Fibroblast of lung (primary cell): ENCODE data around the gene ITFG1. TPM values are rescaled to one million over a fixed set of nuclear protein-coding genes. Genes with fewer than 3 reads are reported as not detected.
"Not testable (repeated sequence)": the region's sequence is repeated elsewhere in the genome, so short reads cannot be mapped to it uniquely, and the experiment has no call there.

ENCODE experiments used
- DNase-seq, 2 donors: peaks; one replicate each; pipeline versions ENCODE4 v3.0.0 to v3.0.0-alpha.2; 2010; ENCODE audit warnings: low read depth in 2 of 2
- H2AFZ ChIP-seq: 2 replicates; pipeline ENCODE4 v1.5.1; 2012; ENCODE audit warnings: low read length, control low read depth, inconsistent platforms
- H3K27ac ChIP-seq: 2 replicates; pipeline ENCODE4 v1.5.1; 2011; ENCODE audit warnings: low read length, control low read depth; ENCODE audit not compliant: insufficient read depth
- H3K27me3 ChIP-seq: 2 replicates; pipeline ENCODE4 v1.5.1; 2011; ENCODE audit warnings: mild to moderate bottlenecking, low read length; ENCODE audit not compliant: control insufficient read depth, insufficient read depth
- H3K36me3 ChIP-seq: 2 replicates; pipeline ENCODE4 v1.5.1; 2011; ENCODE audit warnings: low read length; ENCODE audit not compliant: control insufficient read depth, insufficient read depth
- H3K4me1 ChIP-seq: 2 replicates; pipeline ENCODE4 v1.5.1; 2011; ENCODE audit warnings: low read length; ENCODE audit not compliant: control insufficient read depth, insufficient read depth; ENCODE audit errors: extremely low read depth
- H3K4me2 ChIP-seq: 2 replicates; pipeline ENCODE4 v1.5.1; 2011; ENCODE audit warnings: low read length, control low read depth; ENCODE audit not compliant: insufficient read depth; ENCODE audit errors: extremely low read depth
- H3K4me3 ChIP-seq, 4 experiments: fragments of 200-600 bp in 1 of 4; sonication (generic) in 1 of 4; replicated peaks in 1 of 4; 2 replicates each; pipeline ENCODE4 v1.5.1; 2011 to 2016; ENCODE audit warnings: low read length in 4 of 4, low read depth in 3 of 4, mild to moderate bottlenecking in 3 of 4, control low read depth in 2 of 4, inconsistent platforms in 1 of 4, mixed read lengths in 1 of 4; ENCODE audit not compliant: insufficient read depth in 1 of 4; ENCODE audit errors: control extremely low read depth in 1 of 4
- H3K79me2 ChIP-seq: 2 replicates; pipeline ENCODE4 v1.5.1; 2012; ENCODE audit warnings: mild to moderate bottlenecking, low read length, inconsistent platforms; ENCODE audit not compliant: control insufficient read depth, insufficient read depth
- H3K9ac ChIP-seq: 2 replicates; pipeline ENCODE4 v1.5.1; 2011; ENCODE audit warnings: mild to moderate bottlenecking, low read length, control low read depth; ENCODE audit not compliant: insufficient read depth
- H3K9me3 ChIP-seq: 2 replicates; pipeline ENCODE4 v1.5.1; 2012; ENCODE audit warnings: low read depth, low read length; ENCODE audit not compliant: control insufficient read depth, insufficient read depth
- H4K20me1 ChIP-seq: 2 replicates; pipeline ENCODE4 v1.5.1; 2011; ENCODE audit warnings: low read length; ENCODE audit not compliant: control insufficient read depth, insufficient read depth; ENCODE audit errors: extremely low read depth
- EZH2 ChIP-seq: IDR thresholded peaks from 2 replicates; pipeline ENCODE4 v1.5.1; 2012; ENCODE audit warnings: low read length, control low read depth, mild to moderate bottlenecking; ENCODE audit errors: missing control alignments
- polyA plus RNA-seq, 2 donors: library from polyadenylated mRNA; depleted of rRNA in 1 of 2; stranded (reverse) in 1 of 2; unstranded in 1 of 2; fragments of >200 nt; gene quantifications; 2 replicates each; pipeline ENCODE4 v1.2.1, GENCODE V29; 2011 to 2012; ENCODE audit warnings: missing spikeins in 1 of 2
- total RNA-seq: library from RNA; depleted of rRNA; stranded (reverse); fragments of >200 nt; gene quantifications from 2 replicates; pipeline ENCODE4 v1.2.1, GENCODE V29; 2014
- TF ChIP-seq, protein P1 (sequence below), 2 donors: IDR thresholded peaks in 1 of 2; conservative IDR thresholded peaks in 1 of 2; 1 replicate in 1 of 2; 2 replicates in 1 of 2; pipeline ENCODE4 v1.5.1; 2011 to 2012; ENCODE audit warnings: low read length in 2 of 2, control low read depth in 1 of 2, inconsistent platforms in 1 of 2, low read depth in 1 of 2, mild to moderate bottlenecking in 1 of 2

The ITFG1 gene
- total and polyA plus RNA-seq, 2 donors (not counting 1 experiment from before 2014, with no cell fraction given), result 96.1 to 111 TPM

DNA sequence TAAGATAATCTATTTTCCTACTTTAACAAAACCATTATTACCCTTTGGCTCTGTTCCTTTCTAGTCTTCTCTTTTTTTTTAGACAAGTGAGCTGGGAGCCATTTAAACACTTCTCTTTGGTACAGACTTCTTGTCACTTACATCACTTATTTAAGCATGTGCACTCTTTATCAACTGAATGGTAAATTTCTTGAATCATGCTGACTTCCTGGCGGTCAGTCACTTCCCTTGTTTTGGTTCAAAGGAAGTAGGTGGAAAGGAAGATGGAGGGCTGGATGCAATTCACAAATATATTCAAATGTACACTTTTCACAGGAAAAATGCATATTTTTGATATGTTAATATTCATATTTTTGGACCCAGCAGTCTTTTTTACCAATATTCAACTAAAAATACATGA is 97.1 kb downstream of the ITFG1 start:
- no peak for DNase-seq
- no peaks in the 10 kb centered on the region for H3K9me3 ChIP-seq
- no peak overlapping the region for H3K4me3 ChIP-seq
- peaks cover 1% of the 10 kb centered on the region for H3K4me1 ChIP-seq
- H3K36me3 ChIP-seq, result no peaks in the 10 kb centered on the region
- H3K4me2 ChIP-seq, result no peak overlapping the region
- no peak overlapping the region for H3K27ac ChIP-seq
- H4K20me1 ChIP-seq, result no peaks in the 10 kb centered on the region
- H3K27me3 ChIP-seq, result no peaks in the 10 kb centered on the region
- no peak for TF ChIP-seq EZH2
- TF ChIP-seq, protein P1, sequence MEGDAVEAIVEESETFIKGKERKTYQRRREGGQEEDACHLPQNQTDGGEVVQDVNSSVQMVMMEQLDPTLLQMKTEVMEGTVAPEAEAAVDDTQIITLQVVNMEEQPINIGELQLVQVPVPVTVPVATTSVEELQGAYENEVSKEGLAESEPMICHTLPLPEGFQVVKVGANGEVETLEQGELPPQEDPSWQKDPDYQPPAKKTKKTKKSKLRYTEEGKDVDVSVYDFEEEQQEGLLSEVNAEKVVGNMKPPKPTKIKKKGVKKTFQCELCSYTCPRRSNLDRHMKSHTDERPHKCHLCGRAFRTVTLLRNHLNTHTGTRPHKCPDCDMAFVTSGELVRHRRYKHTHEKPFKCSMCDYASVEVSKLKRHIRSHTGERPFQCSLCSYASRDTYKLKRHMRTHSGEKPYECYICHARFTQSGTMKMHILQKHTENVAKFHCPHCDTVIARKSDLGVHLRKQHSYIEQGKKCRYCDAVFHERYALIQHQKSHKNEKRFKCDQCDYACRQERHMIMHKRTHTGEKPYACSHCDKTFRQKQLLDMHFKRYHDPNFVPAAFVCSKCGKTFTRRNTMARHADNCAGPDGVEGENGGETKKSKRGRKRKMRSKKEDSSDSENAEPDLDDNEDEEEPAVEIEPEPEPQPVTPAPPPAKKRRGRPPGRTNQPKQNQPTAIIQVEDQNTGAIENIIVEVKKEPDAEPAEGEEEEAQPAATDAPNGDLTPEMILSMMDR (conservative IDR thresholded peaks at IDR 0.05 in 1 of 2, IDR thresholded peaks at IDR 0.05 in 1 of 2; ENCODE audit: low read depth in 1 of 2, low read length in 2 of 2), result no peak
- H2AFZ ChIP-seq, result no peak overlapping the region
- H3K79me2 ChIP-seq, result no peaks in the 10 kb centered on the region
- H3K9ac ChIP-seq, result no peak overlapping the region

DNA sequence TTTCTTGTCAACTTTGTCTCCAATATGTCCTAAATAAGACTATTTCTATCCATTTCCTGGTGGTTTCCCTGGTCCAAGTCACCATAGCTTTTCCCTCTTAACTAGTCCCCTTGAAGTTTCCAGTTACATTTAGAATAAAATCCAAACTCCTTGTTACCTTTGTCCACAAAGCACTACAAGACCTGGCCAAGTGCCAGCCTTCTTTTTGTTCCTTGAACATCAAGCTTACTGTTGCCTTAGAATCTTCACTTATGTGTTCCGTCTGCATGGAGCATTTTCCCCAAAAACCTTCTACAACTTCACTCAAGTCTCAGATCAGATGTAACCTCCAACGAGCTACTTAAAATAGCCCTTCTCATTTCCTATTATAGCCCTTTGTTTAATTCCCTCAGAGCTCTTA is 101.4 kb downstream of the ITFG1 start:
- no peak overlapping the region for H3K27ac ChIP-seq
- no peak overlapping the region for H3K4me3 ChIP-seq
- no peak overlapping the region for H3K4me2 ChIP-seq
- peak in 1 of 2 donors; percentile 4 for DNase-seq
- H3K9ac ChIP-seq, result no peak overlapping the region
- no peaks in the 10 kb centered on the region for H3K27me3 ChIP-seq
- H3K4me1 ChIP-seq, result peaks cover 2% of the 10 kb centered on the region
- H3K79me2 ChIP-seq, result no peaks in the 10 kb centered on the region
- no peak overlapping the region for H2AFZ ChIP-seq
- TF ChIP-seq, protein P1 (conservative IDR thresholded peaks at IDR 0.05 in 1 of 2, IDR thresholded peaks at IDR 0.05 in 1 of 2; ENCODE audit: low read depth in 1 of 2, low read length in 2 of 2), result no peak
- H3K9me3 ChIP-seq, result no peaks in the 10 kb centered on the region
- H3K36me3 ChIP-seq, result no peaks in the 10 kb centered on the region
- no peaks in the 10 kb centered on the region for H4K20me1 ChIP-seq

DNA sequence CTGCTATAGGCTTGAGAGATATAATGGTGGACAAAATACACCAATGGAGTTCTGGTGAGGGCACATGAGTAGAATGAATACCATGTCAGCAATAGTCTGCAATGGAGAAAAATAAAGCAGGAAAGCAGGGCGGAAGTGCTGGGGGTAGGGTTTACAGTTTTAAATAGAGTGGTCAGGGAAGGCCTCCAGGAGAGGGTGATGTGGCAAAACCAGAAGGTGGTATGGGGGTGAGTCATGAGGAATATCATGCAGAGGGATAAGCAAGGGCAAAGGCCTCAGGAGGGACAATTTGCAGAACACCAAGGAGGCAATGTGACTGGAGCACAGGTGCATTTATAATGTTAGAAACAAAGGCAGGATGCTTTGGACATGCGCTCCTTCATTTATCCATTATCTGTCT is 102.0 kb downstream of the ITFG1 start:
- Histone ChIP-seq H3K9ac (no peak overlapping the region), H3K27ac (no peak overlapping the region), H3K27me3 (no peaks in the 10 kb centered on the region), H4K20me1 (no peaks in the 10 kb centered on the region), H3K4me1 (peaks cover 2% of the 10 kb centered on the region), H2AFZ (no peak overlapping the region), H3K4me2 (no peak overlapping the region), H3K79me2 (no peaks in the 10 kb centered on the region), H3K9me3 (no peaks in the 10 kb centered on the region), H3K4me3 (no peak overlapping the region), H3K36me3 (no peaks in the 10 kb centered on the region)
- peak; percentile 18 to 61 for DNase-seq
- TF ChIP-seq, protein P1 (conservative IDR thresholded peaks at IDR 0.05 in 1 of 2, IDR thresholded peaks at IDR 0.05 in 1 of 2; ENCODE audit: low read depth in 1 of 2, low read length in 2 of 2), result no peak
- no peak for TF ChIP-seq EZH2

DNA sequence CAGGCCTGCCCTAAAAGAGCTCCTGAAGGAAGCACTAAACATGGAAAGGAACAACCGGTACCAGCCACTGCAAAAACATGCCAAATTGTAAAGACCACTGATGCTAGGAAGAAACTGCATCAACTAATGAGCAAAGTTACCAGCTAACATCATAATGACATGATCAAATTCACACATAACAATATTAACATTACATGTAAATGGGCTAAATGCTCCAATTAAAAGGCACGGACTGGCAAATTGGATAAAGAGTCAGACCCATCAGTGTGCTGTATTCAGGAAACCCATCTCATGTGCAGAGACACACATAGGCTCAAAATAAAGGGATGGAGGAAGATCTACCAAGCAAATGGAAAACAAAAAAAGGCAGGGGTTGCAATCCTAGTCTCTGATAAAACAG is 111.8 kb downstream of the ITFG1 start:
- not testable (repeated sequence) for DNase-seq, H3K4me1 ChIP-seq, H3K9me3 ChIP-seq, H3K9ac ChIP-seq, H3K27me3 ChIP-seq, H3K36me3 ChIP-seq, H3K79me2 ChIP-seq, H3K27ac ChIP-seq, H3K4me3 ChIP-seq, H3K4me2 ChIP-seq, H2AFZ ChIP-seq, H4K20me1 ChIP-seq

DNA sequence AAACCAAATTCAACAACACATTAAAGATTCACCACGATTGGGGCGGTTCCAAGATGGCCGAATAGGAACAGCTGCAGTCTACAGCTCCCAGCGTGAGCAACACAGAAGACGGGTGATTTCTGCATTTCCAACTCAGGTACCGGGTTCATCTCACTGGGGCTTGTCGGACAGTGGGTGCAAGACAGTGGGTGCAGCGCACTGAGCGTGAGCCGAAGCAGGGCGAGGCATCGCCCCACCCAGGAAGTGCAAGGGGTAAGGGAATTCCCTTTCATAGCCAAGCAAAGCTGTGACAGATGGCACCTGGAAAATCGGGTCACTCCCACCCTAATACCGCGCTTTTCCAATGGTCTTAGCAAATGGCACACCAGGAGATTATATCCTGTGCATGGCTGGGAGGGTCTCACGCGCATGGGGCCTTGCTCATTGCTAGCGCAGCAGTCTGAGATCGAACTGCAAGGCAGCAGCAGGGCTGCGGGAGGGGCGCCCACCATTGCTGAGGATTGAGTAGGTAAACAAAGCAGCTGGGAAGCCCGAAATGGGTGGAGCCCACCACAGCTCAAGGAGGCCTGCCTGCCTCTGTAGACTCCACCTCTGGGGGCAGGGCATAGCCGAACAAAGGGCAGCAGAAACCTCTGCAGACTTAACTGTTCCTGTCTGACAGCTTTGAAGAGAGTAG is 113.7 kb downstream of the ITFG1 start:
- H3K9ac ChIP-seq, H3K4me2 ChIP-seq, H3K27ac ChIP-seq, H3K79me2 ChIP-seq, H4K20me1 ChIP-seq, DNase-seq, H3K27me3 ChIP-seq, H3K4me3 ChIP-seq, H3K9me3 ChIP-seq, H3K4me1 ChIP-seq, H2AFZ ChIP-seq, H3K36me3 ChIP-seq: not testable (repeated sequence)
